AG08396 (cell line): ENCODE measurements around the gene GNG7.
"Not testable (repeated sequence)": the region's sequence is repeated elsewhere in the genome, so short reads cannot be mapped to it uniquely, and the experiment has no call there.

Experiments
- DNase-seq: peaks from one replicate; pipeline ENCODE4 v3.0.0; 2012; ENCODE audit warnings: low spot score, mixed read lengths

Gene GNG7

DNA sequence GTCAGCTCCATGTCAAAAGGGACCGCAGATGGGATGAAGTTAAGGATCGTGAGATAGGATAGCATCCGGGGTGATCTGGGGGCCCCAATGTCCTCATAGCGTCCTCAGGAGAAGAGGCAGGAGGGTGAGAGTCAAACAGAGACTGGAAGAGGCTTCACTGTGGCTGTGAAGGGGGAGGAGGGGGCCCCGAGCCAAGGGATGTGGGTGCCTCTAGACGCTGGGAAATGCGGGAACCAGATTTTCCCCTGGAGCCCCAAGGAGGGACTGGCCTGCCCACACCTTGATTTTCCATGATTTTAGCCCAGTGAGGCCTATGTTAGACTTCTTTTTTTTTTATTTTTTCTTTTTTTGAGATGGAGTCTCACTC lies 61.2 kb downstream of the GNG7 start:
- no peak for DNase-seq

DNA sequence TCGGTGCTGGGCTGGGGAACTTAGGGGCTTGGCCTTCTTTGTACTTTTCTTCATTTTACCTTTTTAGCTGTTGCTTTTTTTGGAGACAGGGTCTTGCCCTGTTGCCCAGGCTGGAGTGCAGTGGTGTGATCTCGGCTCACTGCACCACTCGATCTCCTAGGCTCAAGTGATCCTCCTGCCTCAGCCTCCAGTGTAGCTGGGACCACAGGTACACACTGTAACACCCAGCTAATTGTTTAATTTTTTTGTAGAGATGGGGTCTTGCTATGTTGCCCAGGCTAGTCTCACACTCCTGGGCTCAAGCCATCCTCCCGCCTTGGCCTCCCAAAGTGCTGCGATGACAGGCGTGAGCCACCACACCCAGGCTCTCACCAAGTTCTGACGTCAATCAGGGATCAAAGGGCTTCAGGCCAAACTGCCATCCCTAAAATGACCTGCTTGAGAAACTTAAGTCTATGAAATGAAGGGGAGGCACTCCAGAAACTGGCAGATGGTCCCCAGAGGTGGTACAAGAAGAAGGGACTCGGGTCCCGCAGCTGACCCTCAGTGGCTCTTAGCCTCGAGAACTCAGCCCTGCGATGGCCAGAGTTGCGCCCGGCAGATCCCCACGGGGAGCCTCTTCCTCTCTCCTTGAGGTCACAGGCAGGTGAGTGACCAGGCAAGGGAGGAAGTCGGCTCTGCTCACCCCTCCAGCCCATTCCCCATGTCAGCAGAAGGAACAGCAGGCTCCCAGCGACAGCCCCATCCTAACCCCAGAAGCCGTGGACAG lies 61.7 kb downstream of the GNG7 start:
- DNase-seq, result no peak

DNA sequence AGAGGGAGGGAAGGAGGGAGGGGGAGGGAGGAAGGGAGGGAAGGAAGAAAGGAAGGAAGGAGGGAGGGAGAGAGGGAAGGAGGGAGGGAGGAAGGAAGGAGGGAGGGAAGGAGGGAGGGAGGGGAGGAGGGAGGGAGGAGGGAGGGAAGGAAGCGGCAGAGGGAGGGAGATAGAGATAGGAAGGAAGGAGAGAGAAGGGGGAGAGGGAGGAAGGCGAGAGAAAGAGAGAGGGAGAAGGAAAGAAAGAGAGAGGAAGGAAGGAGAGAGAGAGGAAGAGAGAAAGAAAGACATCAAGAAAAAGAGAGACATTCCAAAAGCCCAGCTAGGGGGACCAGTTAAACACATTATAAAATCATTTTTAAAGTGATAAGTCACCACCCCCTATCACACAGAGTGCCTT lies 62.5 kb downstream of the GNG7 start:
- DNase-seq, result no peak

DNA sequence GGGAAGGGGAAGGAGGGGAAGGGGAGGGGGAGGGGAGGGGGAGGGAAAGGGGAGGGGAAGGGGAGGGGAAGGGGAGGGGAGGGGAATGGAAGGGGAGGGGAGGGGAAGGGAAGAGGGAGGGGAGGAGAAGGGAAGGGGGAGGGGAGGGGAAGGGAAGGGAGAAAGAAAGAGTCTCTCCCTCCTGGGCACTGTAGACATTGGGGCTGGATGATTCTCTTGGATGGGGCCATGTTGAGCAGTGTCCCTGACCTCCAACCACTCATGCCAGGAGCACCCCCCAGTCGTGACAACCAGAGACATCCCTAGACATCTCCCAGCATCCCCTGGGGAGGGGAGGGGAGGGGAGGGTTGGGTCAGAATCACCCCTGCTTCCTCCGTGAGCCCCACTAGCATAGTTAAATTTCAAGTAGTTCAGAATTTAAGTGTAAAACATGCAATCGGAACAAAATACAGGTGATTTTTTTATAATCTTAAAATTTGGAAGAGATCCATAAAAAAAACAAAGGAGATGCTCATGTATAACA lies 64.0 kb downstream of the GNG7 start:
- no peak for DNase-seq

DNA sequence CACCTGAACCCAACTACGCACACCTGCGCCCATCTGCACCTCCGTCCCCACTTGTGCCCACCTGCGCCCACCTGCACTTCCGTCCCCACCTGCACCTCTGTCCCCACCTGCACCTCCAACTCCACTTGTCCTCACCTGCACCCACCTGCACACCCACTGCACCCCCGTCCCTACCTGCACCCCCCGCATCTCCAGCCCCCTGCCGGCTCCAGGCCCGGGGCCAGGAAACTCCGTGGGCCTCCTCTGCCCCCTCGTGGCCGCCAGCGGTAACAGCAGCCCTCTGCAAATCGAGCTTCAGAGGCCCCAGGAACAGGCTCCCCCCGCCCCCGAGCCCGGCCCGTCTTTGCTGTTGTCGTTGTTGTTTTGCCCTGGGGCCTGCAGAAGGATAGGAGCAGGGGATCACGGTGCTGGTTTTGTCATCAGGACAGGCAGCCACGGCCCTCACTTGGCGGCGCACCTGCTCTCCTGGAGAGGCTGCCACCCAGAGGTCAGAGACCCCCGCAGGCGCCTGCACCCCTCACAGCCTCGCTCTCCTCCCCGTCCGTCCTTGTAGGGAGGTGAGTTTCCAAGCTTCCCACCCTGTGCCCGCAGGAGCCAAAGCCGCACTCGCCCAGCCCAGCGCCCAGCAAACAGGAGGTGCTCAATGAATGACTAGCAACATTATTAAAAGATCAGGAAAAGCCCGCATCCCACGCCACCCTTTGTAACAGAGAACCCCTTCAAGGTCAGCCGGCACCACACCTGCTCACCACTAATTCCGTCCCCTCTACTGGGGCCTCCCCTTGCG lies 65.4 kb downstream of the GNG7 start:
- peak; percentile 86 for DNase-seq

DNA sequence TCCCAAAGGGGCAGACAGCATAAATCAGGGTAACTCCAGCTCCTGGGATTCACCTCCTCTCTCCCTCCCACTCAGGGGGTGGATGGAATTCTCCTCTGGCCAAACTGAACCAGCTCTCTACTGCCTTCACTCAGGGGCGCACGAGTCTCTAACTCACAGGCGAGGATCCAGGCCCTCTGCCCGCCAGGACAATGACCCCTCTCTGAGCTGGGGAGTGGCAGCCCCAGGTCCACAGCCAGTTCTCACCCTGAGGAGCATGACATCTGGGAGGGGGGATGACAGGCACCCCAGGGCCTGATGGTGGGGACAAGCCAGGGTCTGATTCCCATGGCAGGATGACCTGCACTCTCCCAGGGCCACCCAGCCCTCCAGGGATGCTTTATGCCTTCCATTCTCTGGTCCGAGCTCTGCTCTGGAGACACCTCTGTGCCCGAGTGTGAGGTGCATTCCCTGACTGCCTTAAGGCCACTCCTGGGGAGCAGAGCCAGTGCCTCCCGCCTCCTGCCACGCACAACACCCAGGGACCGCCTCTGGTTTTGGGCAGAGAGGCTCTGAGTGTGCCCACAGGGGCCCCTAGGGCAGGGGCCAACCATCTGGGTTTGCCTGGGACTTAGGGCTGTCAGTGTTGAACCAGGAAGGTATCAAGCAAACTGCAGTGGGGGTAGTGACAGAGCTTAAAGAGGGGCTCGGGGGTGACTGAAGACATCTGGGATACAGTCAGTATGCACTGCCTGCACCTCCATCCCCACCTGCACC lies 66.2 kb downstream of the GNG7 start:
- no peak for DNase-seq

DNA sequence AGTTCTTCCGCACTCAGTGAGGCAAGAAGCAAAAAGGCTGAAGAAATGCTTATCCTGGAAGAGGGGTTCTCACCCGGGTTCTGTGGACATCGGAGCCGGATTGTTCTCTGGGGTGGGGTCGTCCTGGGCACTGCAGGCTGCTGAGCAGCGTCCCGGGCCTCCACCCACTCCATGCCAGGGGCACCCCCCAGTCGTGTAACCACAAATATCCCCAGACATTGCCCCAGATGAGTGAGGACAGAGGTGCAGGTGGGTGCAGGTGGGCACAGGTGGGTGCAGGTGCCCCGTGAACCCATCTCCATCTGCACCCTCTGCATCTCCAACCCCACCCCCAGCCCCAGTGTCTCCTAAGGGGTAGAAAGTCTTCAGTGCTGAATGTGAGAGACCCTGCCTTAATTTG lies 67.5 kb downstream of the GNG7 start:
- no peak for DNase-seq

DNA sequence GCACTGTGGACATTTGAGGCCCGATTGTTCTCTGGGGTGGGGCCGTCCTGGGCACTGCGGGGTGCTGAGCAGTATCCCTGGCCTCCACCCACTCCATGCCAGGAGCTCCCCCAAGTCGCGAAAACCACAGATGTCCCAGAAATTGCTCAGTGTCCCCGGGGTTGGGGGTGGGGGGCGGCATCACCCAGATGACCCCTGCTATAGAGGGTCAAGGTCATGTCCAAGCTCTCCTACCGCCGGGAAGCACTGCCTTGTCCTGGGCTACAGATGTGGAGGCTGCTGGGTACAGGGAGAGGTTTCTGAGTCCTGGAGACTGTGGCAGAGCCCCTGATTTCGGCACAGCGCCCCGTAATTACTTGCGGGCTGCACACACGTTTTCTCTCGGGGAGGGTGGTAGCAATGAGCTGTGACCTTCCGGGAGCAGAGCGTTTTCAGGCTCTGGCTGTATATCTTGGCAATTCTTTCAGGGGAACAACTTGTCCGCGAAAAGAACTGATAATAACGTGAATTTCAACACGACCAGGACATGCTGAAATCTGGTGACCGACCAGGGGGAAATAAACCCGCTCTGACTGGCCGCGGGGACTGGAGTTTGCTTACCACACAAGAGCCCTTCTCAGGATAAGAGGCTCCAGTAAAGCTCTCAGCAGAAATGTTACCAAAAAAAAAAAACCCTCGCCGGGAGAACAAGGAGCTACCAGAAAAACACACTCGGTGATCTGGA lies 68.1 kb downstream of the GNG7 start:
- DNase-seq, result no peak

DNA sequence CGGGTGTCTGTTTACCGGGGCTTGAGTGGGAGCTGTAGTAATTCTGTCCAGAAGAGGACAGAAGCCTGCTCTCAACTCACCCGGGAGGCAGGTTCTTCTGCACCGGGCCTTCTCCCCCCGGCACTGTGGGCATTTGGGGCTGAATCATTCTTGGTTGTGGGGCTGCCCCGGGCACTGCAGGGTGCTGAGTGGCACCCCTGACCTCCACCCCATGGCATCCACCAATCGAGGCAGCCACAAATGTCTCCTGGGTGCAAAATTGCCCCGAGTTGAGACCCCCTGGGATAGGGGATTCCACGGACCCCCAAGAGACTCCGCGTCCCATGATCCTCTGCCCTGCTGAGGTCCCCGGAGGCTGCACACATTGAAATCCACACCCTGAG lies 68.8 kb downstream of the GNG7 start:
- DNase-seq, result no peak

DNA sequence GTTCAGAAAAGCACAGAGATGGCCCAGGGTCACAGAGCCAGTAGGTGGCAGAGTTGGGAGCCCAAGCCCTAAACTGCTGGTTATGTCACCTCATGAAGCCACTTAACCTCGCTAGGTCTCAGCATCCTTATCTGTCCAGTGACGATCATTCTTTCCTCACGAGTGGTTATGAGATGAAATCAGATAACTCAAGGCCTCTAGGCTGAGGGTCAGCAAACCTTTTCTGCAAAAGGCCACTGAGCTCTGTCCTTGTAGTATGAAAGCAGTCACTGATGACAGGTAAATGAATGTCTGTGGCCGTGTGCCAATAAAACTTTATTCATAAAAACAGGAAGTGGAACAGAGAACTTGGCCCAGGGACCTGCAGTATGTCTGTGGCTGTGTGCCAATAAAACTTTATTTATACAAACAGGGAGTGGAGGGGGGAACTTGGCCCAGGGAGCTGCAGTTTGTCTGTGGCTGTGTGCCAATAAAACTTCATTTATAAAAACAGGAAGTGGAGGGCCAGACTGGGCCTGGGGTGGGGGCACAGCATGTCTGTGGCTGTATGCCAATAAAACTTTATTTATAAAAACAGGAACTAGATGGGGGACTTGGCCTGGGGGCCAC lies 71.2 kb downstream of the GNG7 start:
- no peak for DNase-seq

DNA sequence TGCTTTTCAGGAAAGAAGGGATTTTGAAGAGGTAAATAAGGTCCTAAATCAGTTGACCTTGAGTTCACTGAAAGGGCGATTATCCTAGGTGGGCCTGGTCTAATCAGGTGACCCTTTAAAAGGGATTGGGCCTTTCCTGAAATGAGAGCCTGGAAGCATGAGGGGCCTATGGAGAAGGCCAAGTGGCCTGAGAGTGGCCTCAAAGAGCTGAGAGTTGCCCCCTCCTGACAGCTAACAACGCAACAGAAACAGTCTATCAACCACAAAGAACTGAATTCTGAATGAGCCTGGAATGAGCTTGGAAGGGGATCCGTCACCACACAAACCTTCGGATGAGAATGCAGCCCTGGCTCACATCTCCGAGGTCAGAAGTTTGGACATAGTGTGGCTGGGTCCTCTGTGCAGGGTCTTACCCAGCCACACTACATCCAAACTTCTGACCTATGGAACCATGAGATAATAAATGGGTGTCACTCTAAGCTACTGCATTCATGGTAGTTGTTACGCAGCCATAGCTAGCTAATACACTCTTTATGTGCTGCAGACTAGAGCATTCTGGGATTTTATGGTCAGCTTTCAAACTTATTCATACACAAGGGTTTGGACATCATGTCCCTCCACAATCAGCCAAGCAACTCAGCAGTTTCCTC lies 72.0 kb downstream of the GNG7 start:
- no peak for DNase-seq

DNA sequence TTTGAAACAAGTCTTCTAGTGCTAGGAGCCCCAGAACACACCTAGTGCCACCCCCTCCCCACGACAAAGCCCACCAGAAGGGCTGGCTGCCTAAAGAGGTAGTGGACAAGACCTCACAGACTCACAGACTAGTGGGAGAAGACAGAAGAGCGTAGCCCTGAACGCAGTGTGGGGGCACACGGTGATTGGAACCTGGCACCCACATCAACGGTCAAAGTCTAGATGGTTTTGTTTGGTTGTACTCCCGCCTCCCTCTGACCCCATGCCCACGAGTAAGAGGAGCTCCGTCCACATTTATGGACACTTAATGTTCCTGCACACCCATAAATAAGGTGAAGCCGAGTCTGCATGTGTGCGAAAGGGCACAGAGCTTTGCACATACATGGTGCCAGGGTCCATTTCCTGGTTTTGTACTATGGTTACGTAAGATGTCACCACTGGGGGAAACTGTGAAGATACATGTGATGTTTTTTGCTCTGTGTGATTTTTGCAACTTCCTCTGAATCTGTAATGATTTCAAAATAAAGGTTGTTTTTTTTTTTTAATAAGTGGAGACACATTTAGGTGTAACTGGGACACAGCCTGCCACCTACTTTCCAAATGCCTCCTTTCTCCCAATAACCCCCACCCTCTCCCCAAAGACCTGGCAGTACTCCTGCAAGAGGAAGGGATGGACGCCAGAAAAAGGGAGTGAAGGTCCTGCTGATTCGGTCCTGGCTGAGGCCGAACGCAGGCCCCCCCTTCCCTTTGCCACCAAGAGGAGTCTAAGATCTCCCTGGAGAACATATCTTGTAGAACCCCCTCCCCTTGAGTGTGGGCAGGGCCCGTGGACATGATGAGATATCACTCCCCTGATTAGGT lies 72.8 kb downstream of the GNG7 start:
- DNase-seq, result no peak

DNA sequence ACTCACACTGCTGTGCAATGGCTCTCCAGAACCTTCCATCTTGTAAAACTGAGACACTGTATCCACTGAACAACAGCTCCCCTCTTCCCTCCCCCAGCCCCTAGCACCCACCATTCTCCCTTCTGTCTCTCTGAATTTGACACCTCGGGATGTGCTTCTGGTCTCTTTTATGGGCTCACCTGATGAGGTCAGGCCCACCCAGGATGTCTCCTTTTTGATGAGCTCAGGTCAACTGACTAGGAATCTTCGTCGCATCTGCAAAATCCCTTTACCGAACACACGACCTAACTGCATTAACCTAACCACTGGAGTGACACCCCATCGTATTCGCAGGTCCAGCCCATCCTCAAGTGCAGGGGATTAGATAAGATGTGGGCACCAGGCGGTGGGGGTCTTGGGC lies 73.9 kb downstream of the GNG7 start:
- DNase-seq, result no peak

DNA sequence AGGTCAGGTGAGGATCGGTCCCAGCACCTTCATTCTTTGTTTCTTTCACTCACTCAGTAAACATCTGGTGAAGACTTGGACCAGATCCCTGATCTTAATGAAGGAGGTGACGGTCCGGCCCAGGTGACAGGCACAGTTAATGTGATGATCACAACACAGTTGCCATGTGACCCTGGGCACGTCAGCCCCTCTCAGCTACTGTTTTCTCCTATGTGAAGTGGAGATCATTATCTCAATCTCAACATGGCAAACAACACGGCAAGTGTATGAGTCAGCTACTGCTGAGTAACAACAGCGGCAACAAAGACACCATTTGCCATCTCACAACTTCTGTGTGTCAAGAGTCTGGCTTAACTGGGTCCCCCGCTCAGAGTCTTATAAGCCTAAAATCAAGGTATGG lies 74.6 kb downstream of the GNG7 start:
- no peak for DNase-seq

DNA sequence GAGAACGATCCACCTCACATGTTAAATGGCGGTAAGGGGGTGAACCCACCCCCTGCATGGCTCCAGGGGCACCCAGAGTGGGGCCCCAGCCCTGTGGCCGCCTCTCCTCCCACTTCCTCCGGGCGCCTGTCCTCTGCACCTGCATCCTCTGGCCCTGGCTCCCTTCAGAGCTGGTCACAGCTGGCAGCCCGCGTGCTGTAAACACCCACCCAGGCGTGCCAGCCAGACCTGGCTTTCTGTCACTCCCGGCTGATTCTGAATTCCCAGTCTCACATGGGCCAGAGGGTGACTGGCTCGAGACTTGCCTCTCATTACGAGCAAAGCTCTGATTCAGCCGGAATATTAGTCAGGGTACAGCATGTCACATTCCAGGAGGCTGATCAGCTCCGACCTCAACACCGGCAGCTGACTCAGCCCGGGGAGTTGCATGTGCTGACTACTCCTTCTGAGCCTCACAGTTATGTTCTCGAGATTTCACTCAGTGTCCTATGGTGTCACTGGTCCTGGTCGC lies 75.1 kb downstream of the GNG7 start:
- DNase-seq, result peak; percentile 94

DNA sequence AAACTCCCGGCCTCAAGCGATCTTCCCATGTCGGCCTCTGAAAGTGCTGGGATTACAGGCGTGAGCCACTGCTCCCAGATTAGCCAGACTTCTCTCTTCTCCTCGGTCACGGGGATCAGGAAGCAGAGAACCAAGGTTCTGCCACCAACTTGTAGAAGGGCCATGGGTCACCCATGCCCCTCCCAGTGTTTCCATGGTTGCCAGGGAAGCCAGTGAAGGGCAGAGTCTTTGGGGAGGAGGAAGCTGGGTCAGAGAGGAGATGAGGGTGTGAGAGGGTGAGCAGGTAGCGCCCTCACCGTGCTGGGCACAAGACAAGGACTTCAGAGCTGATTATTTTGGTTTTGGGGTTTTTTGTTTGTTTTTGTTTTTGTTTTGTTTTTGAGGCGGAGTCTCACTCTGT lies 77.1 kb downstream of the GNG7 start:
- DNase-seq, result no peak

DNA sequence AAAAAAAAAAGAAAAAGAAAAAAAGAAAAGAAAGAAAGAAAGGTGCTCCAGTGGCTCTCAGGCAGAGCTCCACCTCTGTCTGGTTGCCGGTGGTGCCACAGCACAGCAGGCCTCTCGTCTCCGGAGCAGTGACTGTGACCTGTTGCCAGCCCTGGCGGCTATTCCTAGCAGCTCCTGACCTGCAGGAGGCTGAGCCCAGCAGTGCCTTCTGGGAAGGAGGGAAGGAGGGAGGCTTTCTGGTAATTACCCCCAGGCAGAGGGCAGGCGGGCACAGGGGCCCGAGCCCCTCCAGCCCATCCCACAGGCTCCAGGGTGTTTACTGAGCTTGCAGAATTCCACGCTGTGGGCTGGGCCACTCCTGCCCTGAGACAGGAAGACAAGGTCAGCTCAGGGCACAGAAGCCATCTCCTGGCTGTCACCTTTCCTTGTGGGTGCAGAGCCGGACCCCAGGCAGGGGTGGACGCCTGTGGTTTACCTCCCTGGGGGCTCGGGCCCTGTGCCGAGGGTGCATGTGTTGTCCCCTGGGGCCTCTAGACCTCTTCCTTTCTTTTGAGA lies 77.9 kb downstream of the GNG7 start:
- DNase-seq, result no peak

DNA sequence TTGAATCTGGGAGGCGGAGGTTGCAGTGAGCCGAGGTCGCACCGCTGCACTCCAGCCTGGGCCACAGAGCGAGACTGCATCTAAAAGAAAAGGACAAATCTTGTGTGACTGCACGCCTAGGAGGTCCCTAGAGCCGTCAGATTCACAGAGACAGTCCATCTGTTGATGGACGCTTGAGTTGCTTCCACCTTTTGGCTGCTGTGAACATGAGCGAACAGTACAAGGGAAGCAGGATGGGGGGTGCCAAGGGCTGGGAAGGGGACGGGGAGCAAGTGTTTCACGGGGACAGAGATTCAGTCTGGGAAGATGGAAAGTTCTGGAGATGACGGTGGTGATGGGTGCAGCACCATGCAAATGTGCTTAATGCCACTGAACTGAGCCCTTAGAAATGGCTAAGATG lies 78.7 kb downstream of the GNG7 start:
- DNase-seq, result no peak

DNA sequence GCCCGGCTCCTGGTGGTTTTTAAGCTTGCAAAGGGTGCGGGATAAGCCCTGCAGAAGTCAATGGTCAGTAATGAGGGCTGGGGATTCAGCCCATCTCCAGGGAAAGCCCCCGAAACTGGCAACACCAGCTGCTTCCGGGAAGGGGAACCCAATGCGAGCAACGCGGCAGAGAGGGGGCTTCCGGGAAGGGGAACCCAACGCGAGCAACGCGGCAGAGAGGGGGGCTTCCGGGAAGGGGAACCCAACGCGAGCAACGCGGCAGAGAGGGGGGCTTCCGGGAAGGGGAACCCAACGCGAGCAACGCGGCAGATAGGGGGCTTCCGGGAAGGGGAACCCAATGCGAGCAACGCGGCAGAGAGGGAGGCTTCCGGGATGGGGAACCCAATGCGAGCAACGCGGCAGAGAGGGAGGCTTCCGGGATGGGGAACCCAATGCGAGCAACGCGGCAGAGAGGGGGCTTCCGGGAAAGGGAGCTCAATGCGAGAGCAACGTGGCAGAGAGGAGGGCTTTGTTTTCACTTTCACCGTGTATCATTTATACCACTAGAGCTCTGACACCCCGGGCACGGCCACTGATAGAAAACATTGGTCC lies 80.0 kb downstream of the GNG7 start:
- DNase-seq, result not testable (repeated sequence)
